ENCODE data around the gene NACAD.
A peak's percentile ranks its signal among the peaks of the same experiment; 100 is the strongest.
"Not testable (repeated sequence)": the region's sequence is repeated elsewhere in the genome, so short reads cannot be mapped to it uniquely, and the experiment has no call there.

The NACAD gene

GRCh38 chr7:45053941-45054340, 34.8 kb downstream of the NACAD start:
- DNase-seq (ENCODE audit: low read depth) = no peak

- no peak for DNase-seq (ENCODE audit: low read depth)
Measured at GRCh38 chr7:45053401-45053800, 35.4 kb downstream of the NACAD start.

GRCh38 chr7:45052011-45052410, 36.8 kb downstream of the NACAD start:
- DNase-seq (ENCODE audit: low read depth) = no peak

- DNase-seq (ENCODE audit: low read depth) = no peak
Measured at GRCh38 chr7:45050198-45050597, 38.6 kb downstream of the NACAD start.

GRCh38 chr7:45048748-45049147, 40.0 kb downstream of the NACAD start:
- peak; percentile 8 for DNase-seq (ENCODE audit: low read depth)

GRCh38 chr7:45044338-45044737, 44.4 kb downstream of the NACAD start:
- no peak for DNase-seq (ENCODE audit: low read depth)

GRCh38 chr7:45039106-45039505, 49.7 kb downstream of the NACAD start:
- no peak for DNase-seq (ENCODE audit: low read depth)

- DNase-seq (ENCODE audit: low read depth) = no peak
Measured at GRCh38 chr7:45037876-45038275, 50.9 kb downstream of the NACAD start.

- no peak for DNase-seq (ENCODE audit: low read depth)
Measured at GRCh38 chr7:45036796-45037195, 52.0 kb downstream of the NACAD start.

GRCh38 chr7:45036317-45036716, 52.5 kb downstream of the NACAD start:
- DNase-seq (ENCODE audit: low read depth) = no peak

GRCh38 chr7:45035893-45036292, 52.9 kb downstream of the NACAD start:
- no peak for DNase-seq (ENCODE audit: low read depth)

GRCh38 chr7:45035371-45035770, 53.4 kb downstream of the NACAD start:
- DNase-seq (ENCODE audit: low read depth) = no peak

GRCh38 chr7:45034710-45035109, 54.1 kb downstream of the NACAD start:
- DNase-seq (ENCODE audit: low read depth) = not testable (repeated sequence)

GRCh38 chr7:45033931-45034290, 54.9 kb downstream of the NACAD start:
- no peak for DNase-seq (ENCODE audit: low read depth)

- DNase-seq (ENCODE audit: low read depth) = peak; percentile 53
Measured at GRCh38 chr7:45033261-45033930, 55.4 kb downstream of the NACAD start.

GRCh38 chr7:45032421-45032820, 56.3 kb downstream of the NACAD start:
- DNase-seq (ENCODE audit: low read depth) = no peak

- DNase-seq (ENCODE audit: low read depth) = no peak
Measured at GRCh38 chr7:45031829-45032228, 56.9 kb downstream of the NACAD start.

Measured in ELR (cell line).